GM23338 (cell line): Measurements from ENCODE around the gene DIO1. TPM values are rescaled to one million over a fixed set of nuclear protein-coding genes. Genes with fewer than 3 reads are reported as not detected.
A peak's percentile ranks its signal among the peaks of the same experiment; 100 is the strongest.

ENCODE experiments used
- ATAC-seq: fragments of 200-7000 bp; cut with Tn5 transposase; 3 replicates; pipeline ENCODE4 v1.9.1; 2020
- DNase-seq: peaks from one replicate; pipeline ENCODE4 v3.0.0-alpha.2; 2015; ENCODE audit warnings: low spot score
- H2AFZ ChIP-seq: fragments of 200-600 bp; sonication (generic); 2 replicates; pipeline ENCODE4 v1.8.0; 2016; ENCODE audit warnings: antibody characterized with exemption, mild to moderate bottlenecking, moderate library complexity
- H3F3A ChIP-seq: fragments of 200-600 bp; sonication (generic); replicated peaks from 2 replicates; pipeline ENCODE4 v1.8.0; 2017; ENCODE audit warnings: antibody characterized with exemption, mixed run types, low read depth
- H3K27ac ChIP-seq: fragments of 200-600 bp; sonication (generic); 2 replicates; pipeline ENCODE4 v1.6.1; 2016; ENCODE audit warnings: low read depth
- H3K27me3 ChIP-seq: fragments of 200-600 bp; sonication (generic); 2 replicates; pipeline ENCODE4 v1.8.0; 2016; ENCODE audit warnings: mild to moderate bottlenecking, mixed run types, moderate library complexity; ENCODE audit not compliant: insufficient read depth
- H3K36me3 ChIP-seq: fragments of 200-600 bp; sonication (generic); 2 replicates; pipeline ENCODE4 v1.8.0; 2016; ENCODE audit warnings: mild to moderate bottlenecking; ENCODE audit not compliant: insufficient read depth
- H3K4me1 ChIP-seq: fragments of 200-600 bp; sonication (generic); 2 replicates; pipeline ENCODE4 v1.8.0; 2016; ENCODE audit warnings: mild to moderate bottlenecking, moderate library complexity; ENCODE audit not compliant: insufficient read depth
- H3K4me2 ChIP-seq: fragments of 200-600 bp; sonication (generic); 2 replicates; pipeline ENCODE4 v1.7.1; 2017; ENCODE audit warnings: mixed run types
- H3K4me3 ChIP-seq: fragments of 200-600 bp; sonication (generic); 2 replicates; pipeline ENCODE4 v1.6.1; 2016; ENCODE audit warnings: mixed run types
- H3K79me2 ChIP-seq: fragments of 200-600 bp; sonication (generic); replicated peaks from 2 replicates; pipeline ENCODE4 v1.8.0; 2017; ENCODE audit warnings: mild to moderate bottlenecking; ENCODE audit not compliant: insufficient read depth
- H3K9me2 ChIP-seq: fragments of 200-600 bp; sonication (generic); 2 replicates; pipeline ENCODE4 v1.8.0; 2017; ENCODE audit not compliant: insufficient read depth
- H4K20me1 ChIP-seq: fragments of 200-600 bp; sonication (generic); replicated peaks from 2 replicates; pipeline ENCODE4 v1.8.0; 2017; ENCODE audit warnings: mild to moderate bottlenecking; ENCODE audit not compliant: insufficient read depth
- H3K27ac Mint-ChIP-seq: 2 replicates; pipeline ENCODE4 v1.8.0; 2020; ENCODE audit warnings: inconsistent platforms, mild to moderate bottlenecking, moderate library complexity, mixed read lengths
- H3K27me3 Mint-ChIP-seq: 3 replicates; pipeline ENCODE4 v1.8.0; 2022; ENCODE audit warnings: low read depth, mild to moderate bottlenecking, moderate library complexity, mixed read lengths, inconsistent platforms; ENCODE audit not compliant: insufficient read depth, poor library complexity
- H3K36me3 Mint-ChIP-seq: 3 replicates; pipeline ENCODE4 v1.8.0; 2021; ENCODE audit warnings: low read depth, mild to moderate bottlenecking, inconsistent platforms, moderate library complexity, mixed read lengths
- H3K4me1 Mint-ChIP-seq: 3 replicates; pipeline ENCODE4 v1.8.0; 2020; ENCODE audit warnings: mild to moderate bottlenecking, inconsistent platforms, mixed read lengths
- H3K4me3 Mint-ChIP-seq: 3 replicates; pipeline ENCODE4 v1.8.0; 2021; ENCODE audit warnings: moderate library complexity, mild to moderate bottlenecking, inconsistent platforms, mixed read lengths
- H3K9me3 Mint-ChIP-seq: 3 replicates; pipeline ENCODE4 v1.8.0; 2020; ENCODE audit warnings: moderate library complexity, mild to moderate bottlenecking, inconsistent platforms, mixed read lengths
- CREB1 ChIP-seq: fragments of 250-450 bp; sonication (Bioruptor Pico); IDR thresholded peaks from 2 replicates; pipeline ENCODE4 v1.5.0; 2020; ENCODE audit warnings: low read depth, mild to moderate bottlenecking, moderate library complexity
- CTCF ChIP-seq, 2 experiments: fragments of 200-600 bp in 1 of 2; sonication (generic) in 1 of 2; conservative IDR thresholded peaks; 2 replicates each; pipeline versions ENCODE4 v1.5.1 to v1.6.1; 2016 to 2017; ENCODE audit warnings: antibody characterized with exemption in 2 of 2, low read depth in 2 of 2, mild to moderate bottlenecking in 2 of 2, moderate library complexity in 1 of 2
- ETS1 ChIP-seq: IDR thresholded peaks from 2 replicates; pipeline ENCODE4 v1.6.1; 2016; ENCODE audit warnings: antibody characterized with exemption
- EZH2 ChIP-seq: fragments of 200-600 bp; sonication (generic); IDR thresholded peaks from one replicate; pipeline ENCODE4 v1.8.0; 2017; ENCODE audit warnings: antibody characterized with exemption, mild to moderate bottlenecking, low read depth; ENCODE audit not compliant: unreplicated experiment
- EZH2phosphoT487 ChIP-seq: fragments of 200-600 bp; sonication (generic); IDR thresholded peaks from one replicate; pipeline ENCODE4 v1.8.1; 2018; ENCODE audit warnings: antibody characterized with exemption; ENCODE audit not compliant: unreplicated experiment
- NANOG ChIP-seq: IDR thresholded peaks from 2 replicates; pipeline ENCODE4 v1.6.1; 2016; ENCODE audit warnings: antibody characterized with exemption, borderline replicate concordance
- POLR2AphosphoS5 ChIP-seq: IDR thresholded peaks from 2 replicates; pipeline ENCODE4 v1.6.1; 2016; ENCODE audit warnings: antibody characterized with exemption, low read depth
- REST ChIP-seq: IDR thresholded peaks from one replicate; pipeline ENCODE4 v1.6.1; 2018; ENCODE audit warnings: antibody characterized with exemption; ENCODE audit not compliant: unreplicated experiment
- STAT1 ChIP-seq: IDR thresholded peaks from one replicate; pipeline ENCODE4 v1.6.1; 2016; ENCODE audit warnings: antibody characterized with exemption; ENCODE audit not compliant: unreplicated experiment
- ZNF114 ChIP-seq: fragments of 250-450 bp; sonication (Bioruptor Pico); IDR thresholded peaks from 2 replicates; pipeline ENCODE4 v1.5.0; 2020; ENCODE audit warnings: mild to moderate bottlenecking, moderate library complexity
- ZNF331 ChIP-seq: fragments of 250-450 bp; sonication (Bioruptor Pico); IDR thresholded peaks from 2 replicates; pipeline ENCODE4 v1.5.0; 2020; ENCODE audit warnings: low read depth, mild to moderate bottlenecking, moderate library complexity
- polyA plus RNA-seq: library from polyadenylated mRNA; unstranded; fragments of >200 nt; fragmentation: Nextera tagmentation; extraction: Ambion mirVana; gene quantifications from 2 replicates; pipeline ENCODE4 v1.2.1, GENCODE V29; 2016
- total RNA-seq: library from RNA; depleted of rRNA; stranded (reverse); fragments of >200 nt; shearing (Covaris generic); gene quantifications from 2 replicates; pipeline ENCODE4 v1.2.3, GENCODE V29; 2014

DIO1 gene
- total and polyA plus RNA-seq, 2 experiments from 2014 or later: 0.27 TPM; not detected in 1

GRCh38 chr1:53860967-53861411 is 33.0 kb upstream of the DIO1 start:
- H3K27ac ChIP-seq: peak overlapping the region; percentile 65; the same call in 1 of the 2 replicates
- no peaks in the 10 kb centered on the region for H3K27me3 ChIP-seq
- no peak overlapping the region for H3K4me3 Mint-ChIP-seq
- no peaks in the 10 kb centered on the region for H3F3A ChIP-seq
- 0 out of 2 replicates have a peak overlapping the region, but pooled peaks have one; percentile 39 for H3K4me2 ChIP-seq
- no peaks in the 10 kb centered on the region for H3K9me2 ChIP-seq
- H3K4me1 ChIP-seq: no peaks in the 10 kb centered on the region
- H3K4me3 ChIP-seq: no peak overlapping the region
- H3K9me3 Mint-ChIP-seq: no peaks in the 10 kb centered on the region
- H2AFZ ChIP-seq: no peak overlapping the region
- no peaks in the 10 kb centered on the region; the same call in 1 of the 2 replicates for H3K36me3 ChIP-seq
- H3K79me2 ChIP-seq: no peaks in the 10 kb centered on the region
- no peaks in the 10 kb centered on the region for H4K20me1 ChIP-seq
- no peak overlapping the region for H3K27ac Mint-ChIP-seq
- no peak for TF ChIP-seq ZNF331 (CRISPR knock-in tag)
- TF ChIP-seq STAT1: no peak
- TF ChIP-seq EZH2phosphoT487: no peak
- TF ChIP-seq EZH2: no peak
- TF ChIP-seq POLR2AphosphoS5: no peak
- no peak for TF ChIP-seq REST
- TF ChIP-seq NANOG: no peak
- TF ChIP-seq CTCF (conservative IDR thresholded peaks at IDR 0.05; ENCODE audit: low read depth in 2 of 2): peak; percentile 90 to 96
- H3K4me1 Mint-ChIP-seq: peaks cover 6% of the 10 kb centered on the region; the same call in 2 of the 3 replicates
- DNase-seq (peak; percentile 88), ATAC-seq (peak; percentile 97)
- peaks cover 2% of the 10 kb centered on the region for H3K27me3 Mint-ChIP-seq
- peaks cover 7% of the 10 kb centered on the region; the same call in 1 of the 3 replicates for H3K36me3 Mint-ChIP-seq

GRCh38 chr1:53862507-53862906 is 31.5 kb upstream of the DIO1 start:
- Mint-ChIP-seq H3K9me3 (no peaks in the 10 kb centered on the region), H3K27ac (no peak overlapping the region), H3K4me1 (peaks cover 6% of the 10 kb centered on the region; the same call in 2 of the 3 replicates), H3K4me3 (no peak overlapping the region), H3K36me3 (peaks cover 7% of the 10 kb centered on the region; the same call in 1 of the 3 replicates), H3K27me3 (peaks cover 2% of the 10 kb centered on the region)
- DNase-seq (no peak), ATAC-seq (no peak)
- Histone ChIP-seq H3K27ac (no peak overlapping the region), H2AFZ (no peak overlapping the region), H3K36me3 (no peaks in the 10 kb centered on the region; the same call in 1 of the 2 replicates), H3K4me1 (no peaks in the 10 kb centered on the region), H4K20me1 (no peaks in the 10 kb centered on the region), H3K9me2 (no peaks in the 10 kb centered on the region), H3K27me3 (no peaks in the 10 kb centered on the region), H3K79me2 (no peaks in the 10 kb centered on the region), H3K4me2 (no peak overlapping the region), H3K4me3 (no peak overlapping the region), H3F3A (no peaks in the 10 kb centered on the region)
- TF ChIP-seq ZNF114 (CRISPR knock-in tag): no peak
- TF ChIP-seq POLR2AphosphoS5: no peak
- TF ChIP-seq STAT1: no peak
- TF ChIP-seq ETS1: no peak
- TF ChIP-seq CREB1: no peak
- TF ChIP-seq NANOG: no peak
